Measurements from ENCODE around the gene AP2B1.

AP2B1 gene

GRCh38 chr17:35731917-35732805, 145.0 kb downstream of the AP2B1 start:
- FAIRE-seq, result no peak

GRCh38 chr17:35732806-35733136, 145.6 kb downstream of the AP2B1 start:
- FAIRE-seq, result no peak

GRCh38 chr17:35733366-35733765, 146.2 kb downstream of the AP2B1 start:
- FAIRE-seq, result no peak

GRCh38 chr17:35734396-35734795, 147.3 kb downstream of the AP2B1 start:
- no peak for FAIRE-seq

- no peak for FAIRE-seq
Measured at GRCh38 chr17:35735036-35735805, 148.1 kb downstream of the AP2B1 start.

GRCh38 chr17:35736236-35736635, 149.1 kb downstream of the AP2B1 start:
- FAIRE-seq, result no peak

- no peak for FAIRE-seq
Measured at GRCh38 chr17:35738519-35739133, 151.5 kb downstream of the AP2B1 start.

- no peak for FAIRE-seq
Measured at GRCh38 chr17:35740216-35740615, 153.1 kb downstream of the AP2B1 start.

- FAIRE-seq, result no peak
Measured at GRCh38 chr17:35740997-35741931, 154.1 kb downstream of the AP2B1 start.

- no peak for FAIRE-seq
Measured at GRCh38 chr17:35742496-35742895, 155.4 kb downstream of the AP2B1 start.

- FAIRE-seq, result no peak
Measured at GRCh38 chr17:35742896-35743477, 155.9 kb downstream of the AP2B1 start.

GRCh38 chr17:35743626-35744328, 156.7 kb downstream of the AP2B1 start:
- no peak for FAIRE-seq

GRCh38 chr17:35744830-35745229, 157.7 kb downstream of the AP2B1 start:
- FAIRE-seq, result no peak

GRCh38 chr17:35745246-35745645, 158.1 kb downstream of the AP2B1 start:
- FAIRE-seq, result no peak

- FAIRE-seq, result no peak
Measured at GRCh38 chr17:35745749-35746320, 158.7 kb downstream of the AP2B1 start.

- no peak for FAIRE-seq
Measured at GRCh38 chr17:35747540-35748017, 160.5 kb downstream of the AP2B1 start.

- FAIRE-seq, result no peak
Measured at GRCh38 chr17:35748341-35748841, 161.3 kb downstream of the AP2B1 start.

GRCh38 chr17:35748979-35749378, 161.9 kb downstream of the AP2B1 start:
- FAIRE-seq, result no peak

- FAIRE-seq, result no peak
Measured at GRCh38 chr17:35749560-35750412, 162.7 kb downstream of the AP2B1 start.

All from TTC549 (cell line).